ENCODE results near the gene CRADD.

- no peak for TF ChIP-seq CTCF (IDR thresholded peaks at IDR 0.05; ENCODE audit: extremely low read depth in 1 of 2, insufficient read depth in 1 of 2, low read depth in 1 of 2, low read length in 2 of 2)
- TF ChIP-seq EZH2 (IDR thresholded peaks at IDR 0.05; ENCODE audit: borderline replicate concordance, low read depth, low read length, severe bottlenecking): no peak
- no peak for TF ChIP-seq POLR2A (IDR thresholded peaks at IDR 0.05; ENCODE audit: low read depth, low read length)
- TF ChIP-seq JUN (IDR thresholded peaks at IDR 0.05; ENCODE audit: borderline replicate concordance, insufficient read depth, insufficient read length, low read depth): no peak
- no peak for TF ChIP-seq POLR2AphosphoS5 (IDR thresholded peaks at IDR 0.05; ENCODE audit: insufficient read depth, low read depth, low read length)
Observed at GRCh38 chr12:93886533-93887511, 209.6 kb downstream of the CRADD start.
